Esophagus (tissue), 2 donors: ENCODE measurements around the gene DKK3. TPM values are rescaled to one million over a fixed set of nuclear protein-coding genes. Genes with fewer than 3 reads are reported as not detected.
A peak's percentile ranks its signal among the peaks of the same experiment; 100 is the strongest.

Source experiments
- H3K27ac ChIP-seq, 2 donors: one replicate each; pipeline ENCODE4 v1.5.1; 2013; ENCODE audit warnings: low read depth in 2 of 2, mild to moderate bottlenecking in 2 of 2, inconsistent platforms in 1 of 2, low read length in 1 of 2, moderate library complexity in 1 of 2
- H3K27me3 ChIP-seq, 2 donors: one replicate each; pipeline ENCODE4 v1.6.1; 2013; ENCODE audit warnings: low read length in 2 of 2, control low read depth in 1 of 2, mild to moderate bottlenecking in 1 of 2; ENCODE audit not compliant: insufficient read depth in 2 of 2, control insufficient read depth in 1 of 2
- H3K36me3 ChIP-seq, 2 donors: one replicate each; pipeline ENCODE4 v1.6.1; 2013; ENCODE audit warnings: low read length in 1 of 2; ENCODE audit not compliant: control insufficient read depth in 2 of 2, insufficient read depth in 2 of 2
- H3K4me1 ChIP-seq, 2 donors: one replicate each; pipeline ENCODE4 v1.6.1; 2013; ENCODE audit warnings: low read length in 1 of 2; ENCODE audit not compliant: control insufficient read depth in 2 of 2, insufficient read depth in 2 of 2
- H3K4me3 ChIP-seq, 2 donors: one replicate each; pipeline ENCODE4 v1.5.1; 2013; ENCODE audit warnings: low read length in 2 of 2, mild to moderate bottlenecking in 2 of 2, low read depth in 1 of 2, moderate library complexity in 1 of 2
- H3K9me3 ChIP-seq, 2 donors: one replicate each; pipeline ENCODE4 v1.6.1; 2013; ENCODE audit warnings: mild to moderate bottlenecking in 2 of 2, low read depth in 1 of 2, low read length in 1 of 2, moderate library complexity in 1 of 2; ENCODE audit not compliant: control insufficient read depth in 2 of 2, insufficient read depth in 1 of 2
- WGBS, 2 donors: extraction: QIAGEN DNeasy Blood & Tissue Kit; methylation state at CpG; one replicate each; pipeline ENCODE4 v1.1.7; 2013; 5-methylcytosine and 5-hydroxymethylcytosine counted together
- polyA plus RNA-seq, 2 donors: library from polyadenylated mRNA; stranded (reverse); fragments of 200-250 nt; gene quantifications; one replicate each; pipeline ENCODE4 v1.2.3, GENCODE V29; 2013
- donor health status: healthy with polysubstance abuse.
- donor health status: Bipolar disorder and iron deficiency.

Gene DKK3
- polyA plus RNA-seq, 2 donors: 9.7 to 26.7 TPM

DNA sequence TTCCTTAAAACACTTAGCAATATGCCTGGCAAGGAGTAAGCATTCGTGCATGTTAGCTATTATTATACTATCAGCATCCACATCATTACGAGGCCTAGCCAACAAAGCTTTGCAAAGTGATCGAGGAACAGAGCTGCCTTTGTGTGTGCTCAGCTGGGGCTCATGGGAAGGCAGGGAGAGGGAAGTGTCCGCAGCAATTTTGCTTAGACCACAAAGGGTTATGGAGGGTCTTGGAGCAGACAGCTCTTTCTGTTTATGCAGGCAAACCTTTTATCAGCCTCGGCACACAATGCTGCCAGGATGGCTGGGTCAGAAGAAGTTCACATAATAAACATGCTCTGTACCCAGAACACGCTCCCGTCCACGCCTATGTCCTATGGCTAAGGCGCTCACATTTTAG, 10.9 kb upstream of the DKK3 start:
- Histone ChIP-seq H3K36me3 (no peaks in the 10 kb centered on the region), H3K27ac (no peak overlapping the region), H3K27me3 (no peaks in the 10 kb centered on the region)

DNA sequence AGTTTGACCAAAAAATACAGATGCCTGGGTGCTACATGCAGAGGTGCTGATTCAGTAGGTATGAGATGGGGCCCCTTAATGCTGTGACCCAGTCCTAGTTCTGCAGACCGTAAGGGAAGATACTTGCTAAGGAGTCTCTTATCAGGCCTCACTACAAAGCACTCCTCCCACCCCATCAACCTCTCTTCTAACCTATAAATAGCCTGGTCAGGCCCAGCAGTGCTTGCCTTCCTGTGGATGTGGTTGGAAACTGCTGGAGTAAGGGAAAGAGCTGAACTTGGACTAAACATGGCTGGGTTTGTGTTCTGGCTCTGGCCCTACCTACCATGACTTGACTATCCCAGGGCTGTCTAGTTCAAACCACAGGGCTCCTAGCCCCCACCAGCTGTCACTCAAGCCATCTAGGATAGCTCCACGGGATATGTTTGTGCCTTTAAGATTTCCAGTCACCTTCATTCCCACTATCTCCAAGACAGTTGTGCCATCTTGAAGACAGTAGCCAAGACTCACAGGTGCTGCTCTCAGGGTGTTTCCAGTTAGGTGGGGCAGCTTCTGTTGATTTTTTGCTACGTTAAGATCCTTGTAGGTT, 9.5 kb upstream of the DKK3 start:
- H3K4me1 ChIP-seq: peaks cover 2 to 5% of the 10 kb centered on the region in 2 donors
- no peak overlapping the region for H3K27ac ChIP-seq
- 70 to 75% methylated on average over 3 of the region's 3 CpGs for WGBS, 2 donors
- H3K4me3 ChIP-seq: no peak overlapping the region
- H3K27me3 ChIP-seq: no peaks in the 10 kb centered on the region
- H3K9me3 ChIP-seq: no peaks in the 10 kb centered on the region
- no peaks in the 10 kb centered on the region for H3K36me3 ChIP-seq

More for the DNA sequence above, 10.9 kb upstream of the DKK3 start:
- H3K9me3 ChIP-seq: no peaks in the 10 kb centered on the region
- H3K4me3 ChIP-seq: no peak overlapping the region
- peaks cover 2 to 5% of the 10 kb centered on the region in 2 donors for H3K4me1 ChIP-seq
- WGBS, 2 donors: 44 to 48% methylated on average over 9 of the region's 9 CpGs

DNA sequence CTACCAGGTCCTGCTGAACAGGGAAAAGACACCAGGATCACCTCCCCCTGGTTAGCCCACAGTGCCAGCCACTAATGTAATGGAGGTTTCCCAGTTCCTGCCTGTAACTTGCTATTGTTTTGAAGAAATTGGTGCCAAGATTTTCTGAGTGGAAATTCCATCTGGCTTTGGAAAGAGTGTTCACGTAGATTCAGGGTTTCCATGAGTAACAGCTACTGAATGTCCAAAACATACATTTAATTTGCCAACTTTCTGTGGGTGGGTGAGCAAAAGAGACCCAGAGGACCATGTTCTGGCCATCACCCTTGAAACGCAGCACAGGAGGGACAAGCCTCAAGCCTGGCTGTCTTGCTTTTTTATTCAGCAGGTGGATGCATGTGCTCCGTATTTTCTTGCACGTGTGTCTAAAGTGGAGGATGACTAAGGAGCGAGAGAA, 8.8 kb upstream of the DKK3 start:
- H3K27ac ChIP-seq: no peak overlapping the region
- H3K36me3 ChIP-seq: no peaks in the 10 kb centered on the region
- no peaks in the 10 kb centered on the region for H3K9me3 ChIP-seq
- no peaks in the 10 kb centered on the region for H3K27me3 ChIP-seq
- H3K4me1 ChIP-seq: peaks cover 2 to 5% of the 10 kb centered on the region in 2 donors
- H3K4me3 ChIP-seq: no peak overlapping the region
- 24 to 47% methylated on average over 5 of the region's 5 CpGs for WGBS, 2 donors

DNA sequence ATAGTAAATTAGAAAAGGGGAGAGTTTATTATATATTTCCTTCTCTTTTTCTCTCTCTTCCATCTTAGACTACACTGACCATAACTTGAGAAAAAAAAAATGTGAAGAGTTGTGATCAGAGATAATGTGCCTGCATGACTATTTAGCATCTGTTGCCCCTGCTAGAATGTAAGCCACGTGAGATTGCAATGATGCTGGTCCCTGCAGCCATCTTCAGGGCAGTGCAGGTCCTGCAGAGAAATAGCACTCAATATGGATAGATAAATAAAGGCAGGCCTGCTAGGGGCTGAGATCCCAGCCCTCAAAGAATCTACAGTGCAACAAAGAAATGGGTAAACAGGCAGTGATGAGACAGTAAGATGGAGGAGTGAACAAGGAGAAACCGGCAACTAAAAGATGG, 7.8 kb upstream of the DKK3 start:
- Histone ChIP-seq H3K4me3 (no peak overlapping the region), H3K27ac (no peak overlapping the region)

DNA sequence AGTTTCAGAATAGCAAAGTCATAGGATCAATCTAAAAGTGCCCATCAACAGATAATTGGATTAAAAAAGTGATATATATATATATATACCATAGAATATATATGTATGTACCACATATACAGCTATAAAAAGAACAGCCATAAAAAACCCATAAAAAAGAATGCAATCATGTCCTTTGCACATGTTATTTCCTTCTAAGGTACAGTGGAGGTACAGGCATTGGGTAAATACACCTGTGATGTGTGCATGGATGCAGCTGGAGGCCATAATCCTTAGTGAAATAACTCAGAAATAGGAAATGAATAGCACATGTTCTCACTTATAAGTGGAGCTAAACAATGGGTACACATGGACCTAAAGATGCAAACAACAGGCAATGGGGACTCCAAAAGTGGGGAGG, 7.1 kb upstream of the DKK3 start:
- Histone ChIP-seq H3K36me3 (no peaks in the 10 kb centered on the region), H3K27ac (no peak overlapping the region), H3K4me1 (peaks cover 2 to 5% of the 10 kb centered on the region in 2 donors), H3K27me3 (no peaks in the 10 kb centered on the region), H3K4me3 (no peak overlapping the region), H3K9me3 (no peaks in the 10 kb centered on the region)

More for the DNA sequence above, 7.8 kb upstream of the DKK3 start:
- WGBS, 2 donors: 87 to 92% methylated on average over 2 of the region's 2 CpGs
- H3K4me1 ChIP-seq: peaks cover 2 to 5% of the 10 kb centered on the region in 2 donors
- H3K27me3 ChIP-seq: no peaks in the 10 kb centered on the region
- no peaks in the 10 kb centered on the region for H3K9me3 ChIP-seq
- H3K36me3 ChIP-seq: no peaks in the 10 kb centered on the region

DNA sequence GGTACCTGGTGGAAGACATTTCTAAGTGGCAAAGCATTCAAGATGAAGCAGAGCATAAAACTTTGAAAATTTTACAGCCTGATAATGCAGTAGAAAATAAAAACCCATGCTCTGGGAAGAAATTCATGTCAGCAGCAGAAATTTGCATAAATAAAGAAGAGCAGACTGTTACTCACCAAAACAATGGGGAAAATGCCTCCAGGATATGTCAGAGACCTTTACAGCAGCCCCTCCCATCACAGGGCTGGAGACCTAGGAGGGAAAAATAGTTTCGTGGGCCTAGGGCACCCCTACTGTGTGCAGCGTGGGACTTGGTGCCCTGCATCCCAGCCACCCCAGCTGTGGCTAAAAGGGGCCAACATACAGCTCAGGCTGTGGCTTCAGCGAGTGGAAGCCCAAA, 5.4 kb upstream of the DKK3 start:
- Histone ChIP-seq H3K36me3 (no peaks in the 10 kb centered on the region), H3K4me3 (no peak overlapping the region), H3K9me3 (no peaks in the 10 kb centered on the region), H3K27ac (no peak overlapping the region), H3K27me3 (no peaks in the 10 kb centered on the region), H3K4me1 (peaks cover 0 to 5% of the 10 kb centered on the region in 2 donors)
- 61 to 74% methylated on average over 3 of the region's 3 CpGs for WGBS, 2 donors

DNA sequence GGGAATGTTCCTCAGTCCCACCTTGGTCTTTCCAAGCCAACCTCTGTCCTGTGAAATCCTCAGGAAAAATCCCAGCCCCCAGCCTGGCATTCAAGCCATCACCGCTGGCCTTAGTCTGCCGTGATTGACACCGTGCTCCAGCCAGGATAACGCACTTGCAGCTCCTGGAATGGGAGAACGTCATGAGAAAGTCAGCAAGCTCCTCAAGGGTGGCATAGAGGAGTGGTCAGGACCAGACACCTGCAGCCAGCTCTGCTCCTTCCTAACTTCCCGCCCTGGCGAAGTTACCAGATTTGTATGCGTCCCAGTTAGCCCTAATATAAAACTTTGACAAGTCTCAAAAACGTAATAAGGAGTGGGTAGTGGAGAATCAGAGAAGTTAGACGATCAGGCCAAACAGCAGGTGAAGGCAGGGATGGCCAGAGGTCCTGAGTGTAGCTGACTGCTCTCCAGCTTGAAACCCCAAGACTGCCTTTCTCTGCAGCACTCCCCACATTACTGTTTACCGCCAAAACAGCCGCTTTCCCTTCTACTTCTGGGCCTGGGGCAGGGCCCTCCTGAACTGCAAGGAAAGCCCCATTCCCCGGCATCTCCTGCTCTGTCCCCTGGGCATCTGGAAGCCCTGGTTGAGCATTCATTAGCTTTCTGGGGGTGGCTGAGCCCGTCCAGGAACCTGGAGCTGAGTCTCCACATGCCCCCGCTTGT, 1.3 kb upstream of the DKK3 start:
- Histone ChIP-seq H3K27ac (no peak overlapping the region), H3K9me3 (no peaks in the 10 kb centered on the region), H3K4me3 (no peak overlapping the region), H3K36me3 (no peaks in the 10 kb centered on the region), H3K27me3 (peaks cover 0 to 5% of the 10 kb centered on the region in 2 donors), H3K4me1 (peaks cover 2 to 8% of the 10 kb centered on the region in 2 donors)
- WGBS, 2 donors: 64 to 68% methylated on average over 15 of the region's 15 CpGs

DNA sequence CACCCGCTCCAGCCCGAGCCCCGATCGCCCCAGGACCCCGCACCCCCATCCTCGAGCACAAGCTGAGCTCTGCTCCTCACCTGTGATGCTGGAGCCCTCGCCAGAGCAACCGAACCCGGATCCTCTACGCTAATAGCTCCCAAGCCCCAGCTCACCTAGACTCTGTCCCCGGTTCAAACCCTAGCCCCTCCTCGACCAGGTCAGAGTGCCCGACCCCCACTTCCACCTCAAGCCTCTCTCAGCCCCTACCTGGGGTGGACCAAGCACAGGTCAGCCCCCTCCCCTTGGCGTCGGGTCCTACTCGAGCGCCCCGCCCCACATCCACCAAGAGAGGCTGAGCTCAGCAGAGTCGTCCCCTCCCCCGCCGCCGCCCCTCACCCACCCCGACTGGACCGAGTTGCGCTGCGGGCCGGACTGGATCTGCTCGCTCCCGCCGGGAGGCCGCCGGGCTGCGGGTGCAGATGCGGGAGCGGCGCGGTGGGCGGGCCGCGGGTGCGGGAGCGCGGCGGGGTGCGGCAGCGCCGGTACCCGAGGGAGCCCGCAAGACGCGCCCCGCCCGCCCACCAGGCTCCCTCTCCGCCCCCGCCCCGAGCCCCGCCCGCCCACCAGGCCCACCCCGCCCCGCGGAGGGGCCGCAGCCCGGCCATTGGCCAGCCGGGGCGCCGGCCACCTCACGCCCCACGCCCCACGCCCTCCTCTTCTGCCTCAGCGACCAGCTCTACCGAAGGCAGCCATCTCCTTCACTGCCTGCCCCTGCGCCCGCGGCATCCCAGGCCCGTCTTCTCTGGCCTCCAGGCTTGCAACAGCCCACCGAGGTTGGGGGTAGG, 577 bp upstream of the DKK3 start:
- WGBS, 2 donors: 3% methylated on average over 40 to 76 of the region's 76 CpGs
- Histone ChIP-seq H3K36me3 (no peaks in the 10 kb centered on the region), H3K4me3 (peak overlapping the region; percentile 20 to 40), H3K4me1 (peaks cover 2 to 8% of the 10 kb centered on the region in 2 donors), H3K9me3 (no peaks in the 10 kb centered on the region), H3K27ac (peak overlapping the region in 1 of 2 donors; percentile 35), H3K27me3 (peaks cover 0 to 5% of the 10 kb centered on the region in 2 donors)

DNA sequence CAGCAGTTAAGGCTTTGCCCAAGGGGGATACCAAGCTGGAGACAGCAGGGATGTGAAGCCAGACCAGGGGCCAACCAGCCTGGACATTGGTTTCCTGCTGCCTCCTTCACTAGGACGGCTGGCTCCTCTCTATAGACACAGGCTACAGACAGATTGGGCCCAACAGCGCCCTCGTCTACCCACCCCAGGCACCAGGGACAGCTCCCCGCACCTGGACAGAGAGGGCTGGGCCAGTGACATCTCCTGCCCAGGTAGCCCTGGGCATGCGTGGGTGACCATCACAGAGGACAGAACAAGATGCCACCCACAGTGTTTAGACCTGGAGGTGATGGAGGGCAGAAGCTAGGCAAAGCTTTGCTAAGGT, 1.2 kb downstream of the DKK3 start:
- Histone ChIP-seq H3K9me3 (no peaks in the 10 kb centered on the region), H3K27me3 (peaks cover 0 to 5% of the 10 kb centered on the region in 2 donors), H3K27ac (peak overlapping the region; percentile 35 to 42), H3K36me3 (no peaks in the 10 kb centered on the region), H3K4me3 (peak overlapping the region in 1 of 2 donors; percentile 40), H3K4me1 (peaks cover 2 to 8% of the 10 kb centered on the region in 2 donors)
- 47 to 61% methylated on average over 5 of the region's 5 CpGs for WGBS, 2 donors
